SK-N-SH (cell line): ENCODE results near the gene RAB34. TPM values are rescaled to one million over a fixed set of nuclear protein-coding genes. Genes with fewer than 3 reads are reported as not detected.

Source experiments
- CTCF ChIA-PET: fragments of 300-600, 350-600 bp; formaldehyde crosslinking; extraction: SDS; loops from one replicate; lab custom pipeline; 2021; lab: Yijun Ruan, JAX
- POLR2A ChIA-PET: fragments of 350-600 bp; sonication (Branson Sonifier 250); formaldehyde crosslinking; extraction: SDS; loops from one replicate; lab custom pipeline; 2020; ENCODE audit warnings: antibody characterized with exemption, inconsistent platforms; lab: Yijun Ruan, JAX
- DNase-seq: peaks from one replicate; pipeline ENCODE4 v3.0.0; 2012
- H2AFZ ChIP-seq: fragments of 200-600 bp; sonication (generic); 2 replicates; pipeline ENCODE4 v1.8.1; 2016; ENCODE audit warnings: antibody characterized with exemption, mild to moderate bottlenecking, low read depth
- H3F3A ChIP-seq: fragments of 200-600 bp; sonication (generic); replicated peaks from 2 replicates; pipeline ENCODE3; 2016; ENCODE audit warnings: antibody characterized with exemption, mild to moderate bottlenecking; ENCODE audit not compliant: insufficient read depth
- H3K27ac ChIP-seq, 2 experiments: fragments of 200-500 bp in 1 of 2; fragments of 200-600 bp in 1 of 2; sonication (Bioruptor generic) in 1 of 2; sonication (generic), shearing (Covaris generic) in 1 of 2; 2 replicates each; pipeline versions ENCODE4 v1.5.1 to v1.6.1; 2014 to 2016; ENCODE audit warnings: low read depth in 2 of 2, inconsistent platforms in 1 of 2, low read length in 1 of 2, mild to moderate bottlenecking in 1 of 2, mixed read lengths in 1 of 2
- H3K27me3 ChIP-seq: fragments of 200-600 bp; sonication (generic), shearing (Covaris generic); 2 replicates; pipeline ENCODE4 v1.6.1; 2016; ENCODE audit warnings: mixed run types; ENCODE audit not compliant: insufficient read depth
- H3K36me3 ChIP-seq, 2 experiments: fragments of 200-500 bp in 1 of 2; fragments of 200-600 bp in 1 of 2; sonication (Bioruptor generic) in 1 of 2; sonication (generic) in 1 of 2; replicated peaks in 1 of 2; 2 replicates each; pipeline versions ENCODE3 to v1.5.1; 2014 to 2016; ENCODE audit warnings: low read length in 1 of 2, mild to moderate bottlenecking in 1 of 2; ENCODE audit not compliant: insufficient read depth in 2 of 2, control insufficient read depth in 1 of 2
- H3K4me1 ChIP-seq, 2 experiments: fragments of 200-500 bp in 1 of 2; fragments of 200-600 bp in 1 of 2; sonication (Bioruptor generic) in 1 of 2; sonication (generic), shearing (Covaris generic) in 1 of 2; 2 replicates each; pipeline versions ENCODE4 v1.5.1 to v1.6.1; 2014 to 2016; ENCODE audit warnings: low read depth in 1 of 2, low read length in 1 of 2, mixed run types in 1 of 2; ENCODE audit not compliant: insufficient read depth in 2 of 2, control insufficient read depth in 1 of 2
- H3K4me2 ChIP-seq: fragments of 200-600 bp; sonication (generic), shearing (Covaris generic); 2 replicates; pipeline ENCODE4 v1.6.1; 2017; ENCODE audit warnings: mixed run types
- H3K4me3 ChIP-seq, 2 experiments: fragments of 200-500 bp in 1 of 2; fragments of 200-600 bp in 1 of 2; sonication (Bioruptor generic) in 1 of 2; sonication (generic), shearing (Covaris generic) in 1 of 2; 2 replicates each; pipeline versions ENCODE4 v1.5.1 to v1.8.1; 2014 to 2016; ENCODE audit warnings: low read depth in 2 of 2, inconsistent platforms in 1 of 2, low read length in 1 of 2, mild to moderate bottlenecking in 1 of 2, mixed read lengths in 1 of 2, moderate library complexity in 1 of 2
- H3K79me2 ChIP-seq: fragments of 200-600 bp; sonication (generic); 2 replicates; pipeline ENCODE4 v1.8.1; 2017; ENCODE audit warnings: mild to moderate bottlenecking; ENCODE audit not compliant: insufficient read depth
- H3K9ac ChIP-seq: fragments of 200-600 bp; sonication (generic); 2 replicates; pipeline ENCODE4 v1.6.1; 2017; ENCODE audit warnings: mixed run types
- H3K9me2 ChIP-seq: fragments of 200-600 bp; sonication (generic); 2 replicates; pipeline ENCODE4 v1.6.1; 2017; ENCODE audit warnings: mixed run types
- H3K9me3 ChIP-seq: fragments of 200-600 bp; sonication (generic); 2 replicates; pipeline ENCODE4 v1.6.1; 2017; ENCODE audit warnings: mixed run types, mild to moderate bottlenecking, moderate library complexity
- H4K20me1 ChIP-seq: fragments of 200-600 bp; sonication (generic); 2 replicates; pipeline ENCODE4 v1.6.1; 2017; ENCODE audit warnings: mild to moderate bottlenecking, mixed run types; ENCODE audit not compliant: insufficient read depth
- CTCF ChIP-seq: fragments of 200-600 bp; sonication (generic); IDR thresholded peaks from 2 replicates; pipeline ENCODE4 v1.6.1; 2017; ENCODE audit warnings: antibody characterized with exemption, mild to moderate bottlenecking, moderate library complexity
- ELF1 ChIP-seq: IDR thresholded peaks from 2 replicates; pipeline ENCODE4 v1.4.0; 2012
- REST ChIP-seq: IDR thresholded peaks from 2 replicates; pipeline ENCODE4 v1.6.1; 2012; ENCODE audit warnings: mild to moderate bottlenecking, low read depth, low read length, moderate library complexity
- RFX5 ChIP-seq: IDR thresholded peaks from 2 replicates; pipeline ENCODE4 v1.6.1; 2012; ENCODE audit warnings: mild to moderate bottlenecking, improper control_type of control experiment, low read length
- USF1 ChIP-seq: IDR thresholded peaks from 2 replicates; pipeline ENCODE4 v1.4.0; 2012; ENCODE audit warnings: low read depth, borderline replicate concordance
- WGBS: methylation state at CpG from one replicate; pipeline ENCODE4 v1.1.6; 2017; ENCODE audit warnings: low lambda C conversion rate; 5-methylcytosine and 5-hydroxymethylcytosine counted together
- polyA plus RNA-seq, 3 experiments: library from polyadenylated mRNA; depleted of rRNA; stranded (reverse); fragments of >200 nt; gene quantifications; 2 replicates each; pipeline ENCODE4 v1.2.3, GENCODE V29; 2012

The RAB34 gene
- polyA plus RNA-seq, 1 of the 3 experiments (the other 2 are of a cell fraction): 0.18 TPM

- Histone ChIP-seq H3K27me3 (no peaks in the 10 kb centered on the region), H4K20me1 (no peaks in the 10 kb centered on the region), H2AFZ (no peak overlapping the region), H3F3A (peaks cover 22% of the 10 kb centered on the region), H3K9me2 (no peaks in the 10 kb centered on the region), H3K4me2 (no peak overlapping the region), H3K36me3 (no peaks in the 10 kb centered on the region), H3K4me1 (peaks cover 0 to 2% of the 10 kb centered on the region in 2 experiments; a peak in 2 of 4 replicates), H3K79me2 (peaks cover 9% of the 10 kb centered on the region; the same call in 1 of the 2 replicates), H3K9ac (no peak overlapping the region), H3K27ac (no peak overlapping the region), H3K4me3 (no peak overlapping the region), H3K9me3 (no peaks in the 10 kb centered on the region)
- ChIA-PET CTCF (interaction anchor here (0.9 kb wide), 1 partner anchor 36 kb away, joined by 4 read pairs; no protein-coding TSS in a partner anchor), POLR2A (no interaction called here)
- WGBS: 66% methylated on average over 3 of the region's 3 CpGs
- DNase-seq: no peak
- TF ChIP-seq REST (no peak), CTCF (no peak)
Observed at GRCh38 chr17:28714281-28714680, 3.4 kb downstream of the RAB34 start.

- TF ChIP-seq ELF1 (no peak), RFX5 (no peak), USF1 (no peak)
- no peak overlapping the region for H3K4me3 ChIP-seq
- no peaks in the 10 kb centered on the region for H4K20me1 ChIP-seq
- H3K9me2 ChIP-seq: no peaks in the 10 kb centered on the region
- peaks cover 9% of the 10 kb centered on the region; the same call in 1 of the 2 replicates for H3K79me2 ChIP-seq
- no peaks in the 10 kb centered on the region for H3K36me3 ChIP-seq
- H3K27me3 ChIP-seq: no peaks in the 10 kb centered on the region
- H3K4me1 ChIP-seq: peaks cover 0 to 2% of the 10 kb centered on the region in 2 experiments; a peak in 2 of 4 replicates
- H3K9ac ChIP-seq: no peak overlapping the region
- DNase-seq: no peak
- ChIA-PET POLR2A (no interaction called here), CTCF (interaction anchor here (0.6 to 4.1 kb wide), 3 partner anchors 14 to 189 kb away, joined by 3 to 25 read pairs (median 7); partner anchors contain the start of genes NEK8 and TLCD1)
- H3F3A ChIP-seq: peaks cover 23% of the 10 kb centered on the region
- WGBS: 86% methylated on average over 7 of the region's 7 CpGs
- no peak overlapping the region for H3K4me2 ChIP-seq
- no peak overlapping the region for H3K27ac ChIP-seq
- no peak overlapping the region for H2AFZ ChIP-seq
- no peaks in the 10 kb centered on the region for H3K9me3 ChIP-seq
Observed at GRCh38 chr17:28712705-28713415, 4.8 kb downstream of the RAB34 start.
